ENCODE measurements around the gene TBC1D22A.

The TBC1D22A gene

GRCh38 chr22:46907241-46908215, 145.1 kb downstream of the TBC1D22A start:
- no peak for DNase-seq (ENCODE audit: low read depth in 1 of 2, low spot score in 1 of 2)
- in situ Hi-C loops (cut with HindIII; ENCODE audit: low pct_unique_long_range_greater_than_20kb, low sequenced_read_pairs): no loop called here
- TF ChIP-seq JUND (IDR thresholded peaks at IDR 0.05; ENCODE audit: low read depth): no peak

DNA sequence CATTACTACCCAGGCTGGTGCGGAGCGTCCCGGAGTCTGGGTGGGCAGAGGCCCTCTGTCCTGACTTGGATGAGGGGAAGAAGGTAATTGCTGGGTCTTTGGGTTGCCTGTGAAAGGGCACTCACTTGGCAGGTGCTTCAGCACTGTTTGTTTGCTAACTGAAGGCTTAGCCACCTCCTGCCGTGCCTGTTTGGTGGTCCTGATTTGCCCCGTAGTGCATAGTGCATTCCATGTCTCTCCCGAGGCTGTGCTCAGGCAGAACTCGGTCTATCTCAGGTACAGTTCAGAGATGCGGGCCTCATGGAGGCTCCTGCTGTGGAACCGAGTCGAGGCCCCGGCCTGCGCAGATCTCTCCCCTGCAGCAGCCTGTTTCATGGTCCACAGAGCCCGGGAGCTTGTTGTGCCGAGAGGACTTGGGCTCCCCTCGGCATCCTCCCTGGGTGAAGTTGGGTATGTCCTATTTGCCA, 146.2 kb downstream of the TBC1D22A start:
- in situ Hi-C loops (cut with HindIII; ENCODE audit: low pct_unique_long_range_greater_than_20kb, low sequenced_read_pairs): no loop called here
- no peak for DNase-seq (ENCODE audit: low read depth in 1 of 2, low spot score in 1 of 2)

DNA sequence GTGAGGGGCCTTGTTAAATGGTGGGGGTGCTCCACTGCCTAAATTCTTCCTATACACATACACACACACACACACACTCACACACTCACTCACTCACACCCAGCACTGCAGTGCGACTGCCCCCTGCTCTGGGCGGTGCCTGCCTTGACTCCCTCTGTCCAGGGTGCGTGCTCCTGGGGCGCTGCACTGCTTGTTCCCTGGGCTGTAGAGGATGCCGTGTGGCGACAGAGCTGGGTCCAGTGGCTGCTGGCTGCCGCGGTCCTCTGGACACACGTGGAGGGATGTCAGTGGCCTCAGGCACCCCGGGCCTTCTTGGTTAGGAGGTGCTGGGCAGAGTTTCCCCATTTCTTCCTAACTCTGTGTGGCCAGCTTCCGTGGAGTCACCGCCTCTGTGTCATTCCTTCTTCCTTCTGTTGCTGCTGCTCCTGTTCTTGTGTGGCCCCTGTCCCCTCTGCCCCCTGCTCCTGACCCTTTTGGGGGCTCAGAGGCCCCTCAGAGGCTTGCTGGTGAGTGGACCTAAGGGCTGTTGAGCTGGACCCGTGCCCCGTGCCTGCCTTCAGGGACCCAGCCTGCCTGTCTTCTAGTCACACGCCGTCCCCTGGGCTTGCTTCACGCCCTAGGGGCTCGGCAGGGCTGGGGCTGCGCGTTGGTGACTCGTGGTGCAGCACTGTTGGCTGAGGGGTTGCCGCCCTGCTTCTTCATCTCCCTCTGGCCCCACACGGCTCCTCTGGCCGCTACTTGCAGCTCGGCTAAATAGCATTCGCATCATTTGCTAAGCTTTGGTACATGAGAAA, 147.0 kb downstream of the TBC1D22A start:
- no peak for TF ChIP-seq JUND (IDR thresholded peaks at IDR 0.05; ENCODE audit: low read depth)
- no peak for DNase-seq (ENCODE audit: low read depth in 1 of 2, low spot score in 1 of 2)
- in situ Hi-C loops (cut with HindIII; ENCODE audit: low pct_unique_long_range_greater_than_20kb, low sequenced_read_pairs): no loop called here

More for the DNA sequence above, 146.2 kb downstream of the TBC1D22A start:
- no peak for TF ChIP-seq JUND (IDR thresholded peaks at IDR 0.05; ENCODE audit: low read depth)

DNA sequence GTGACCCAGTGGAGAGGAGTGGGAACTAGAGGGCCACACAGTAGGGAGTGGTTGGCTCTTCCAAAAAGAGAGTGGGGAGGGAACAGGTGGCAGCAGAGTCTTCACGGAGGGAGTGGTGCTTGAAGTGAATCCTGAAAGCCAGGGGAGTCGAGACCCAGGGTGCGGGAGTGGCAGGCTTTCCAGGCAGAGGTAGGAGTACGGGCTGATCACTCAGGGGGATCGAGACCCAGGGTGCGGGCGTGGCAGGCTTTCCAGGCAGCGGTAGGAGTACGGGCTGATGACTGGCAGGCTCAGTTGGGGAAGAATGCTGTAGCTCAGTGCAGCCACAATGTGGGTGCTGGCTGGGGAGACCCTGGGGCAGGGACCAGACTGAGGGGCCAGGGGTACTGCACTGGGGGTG, 148.2 kb downstream of the TBC1D22A start:
- in situ Hi-C loops (cut with HindIII; ENCODE audit: low pct_unique_long_range_greater_than_20kb, low sequenced_read_pairs): no loop called here
- DNase-seq (ENCODE audit: low read depth in 1 of 2, low spot score in 1 of 2): no peak
- no peak for TF ChIP-seq JUND (IDR thresholded peaks at IDR 0.05; ENCODE audit: low read depth)

DNA sequence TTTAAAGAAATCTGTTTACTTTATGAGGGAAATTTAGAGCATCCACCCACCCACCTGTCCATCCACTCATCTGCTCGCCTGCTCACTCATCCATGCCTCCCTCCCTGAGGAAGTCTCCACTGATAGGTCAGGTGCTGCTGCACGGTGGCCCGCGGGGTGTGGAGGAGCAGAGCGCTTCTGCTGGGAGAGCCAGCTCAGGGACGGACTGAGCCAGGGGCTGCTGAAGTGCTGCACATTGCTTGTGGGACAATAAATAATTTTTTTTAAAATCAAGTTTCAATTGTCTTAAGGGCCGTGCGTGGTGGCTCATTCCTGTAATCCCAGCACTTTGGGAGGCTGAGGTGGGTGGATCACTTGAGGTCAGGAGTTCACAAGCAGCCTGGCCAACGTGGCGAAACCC, 148.9 kb downstream of the TBC1D22A start:
- in situ Hi-C loops (cut with HindIII; ENCODE audit: low pct_unique_long_range_greater_than_20kb, low sequenced_read_pairs): no loop called here
- no peak for DNase-seq (ENCODE audit: low read depth in 1 of 2, low spot score in 1 of 2)
- no peak for TF ChIP-seq JUND (IDR thresholded peaks at IDR 0.05; ENCODE audit: low read depth)

DNA sequence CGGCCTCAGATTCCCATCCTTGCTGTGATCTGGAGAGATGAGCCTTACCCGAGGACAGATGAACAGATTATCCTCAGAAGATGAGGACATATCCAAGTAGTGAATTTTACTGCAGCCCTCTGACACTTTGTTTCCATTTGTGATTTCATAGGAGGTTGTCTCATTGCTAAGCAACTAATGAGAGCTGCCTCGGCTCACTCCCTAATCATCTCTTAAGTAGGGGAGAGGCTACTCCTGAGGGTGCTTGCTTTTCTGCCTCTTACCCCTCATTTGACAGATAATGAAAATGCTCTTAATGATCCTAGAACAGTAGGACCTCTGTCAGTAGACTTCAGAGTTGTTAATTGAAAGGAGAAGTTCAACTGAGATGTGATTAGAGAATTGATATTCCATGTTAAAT, 150.9 kb downstream of the TBC1D22A start:
- no peak for TF ChIP-seq JUND (IDR thresholded peaks at IDR 0.05; ENCODE audit: low read depth)
- in situ Hi-C loops (cut with HindIII; ENCODE audit: low pct_unique_long_range_greater_than_20kb, low sequenced_read_pairs): no loop called here
- DNase-seq (ENCODE audit: low read depth in 1 of 2, low spot score in 1 of 2): no peak

GRCh38 chr22:46914481-46914880, 152.0 kb downstream of the TBC1D22A start:
- no peak for DNase-seq (ENCODE audit: low read depth in 1 of 2, low spot score in 1 of 2)
- TF ChIP-seq JUND (IDR thresholded peaks at IDR 0.05; ENCODE audit: low read depth): no peak
- in situ Hi-C loops (cut with HindIII; ENCODE audit: low pct_unique_long_range_greater_than_20kb, low sequenced_read_pairs): no loop called here

DNA sequence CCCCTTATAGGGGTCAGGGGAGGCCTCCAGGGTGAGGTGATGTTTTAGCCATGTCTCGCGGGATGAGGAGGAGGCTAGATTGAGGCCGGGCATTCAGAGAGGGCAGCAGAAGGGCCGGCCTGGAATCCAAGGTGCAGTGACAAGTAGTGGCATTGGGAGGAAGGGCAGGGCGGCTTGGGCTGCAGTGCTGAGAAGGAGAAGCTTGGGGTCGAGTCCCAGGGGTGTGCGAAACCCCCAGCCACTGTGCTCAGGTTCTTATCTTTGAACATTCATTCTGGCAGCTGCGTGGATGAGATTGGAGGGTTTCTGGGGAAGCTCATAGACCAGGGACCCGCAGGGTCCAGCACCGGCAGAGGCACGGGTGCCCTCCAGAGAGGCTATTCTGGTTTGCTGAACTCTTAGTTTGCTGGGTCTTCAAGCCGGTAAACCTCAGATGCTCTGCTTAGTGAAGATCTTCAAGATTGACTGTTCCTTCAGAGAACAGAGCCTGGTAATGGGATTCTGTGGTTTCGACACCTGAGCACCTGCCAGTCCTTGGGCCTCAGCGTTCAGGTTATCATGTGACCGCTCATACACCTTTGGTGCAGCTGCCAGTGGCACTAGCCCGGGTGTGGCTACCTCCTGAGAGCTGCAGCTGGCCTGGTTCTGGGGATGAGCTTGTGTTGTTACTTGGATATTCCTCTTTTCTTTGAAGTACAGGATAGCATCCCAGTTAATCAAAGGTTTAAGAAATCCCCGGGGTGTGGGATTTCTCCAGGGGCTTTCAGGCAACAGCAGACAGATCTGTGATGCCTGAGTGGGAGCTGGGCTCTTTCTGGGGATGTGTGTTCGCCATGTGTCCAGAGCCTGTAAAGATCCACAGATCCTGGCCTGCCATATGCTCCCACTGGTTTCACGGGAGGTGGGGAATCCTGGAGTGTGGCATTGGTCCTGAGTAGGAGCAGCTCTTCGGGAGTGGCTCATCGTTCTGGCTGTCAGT, 152.8 kb downstream of the TBC1D22A start:
- in situ Hi-C loops (cut with HindIII; ENCODE audit: low pct_unique_long_range_greater_than_20kb, low sequenced_read_pairs): no loop called here
- no peak for TF ChIP-seq JUND (IDR thresholded peaks at IDR 0.05; ENCODE audit: low read depth)
- DNase-seq (ENCODE audit: low read depth in 1 of 2, low spot score in 1 of 2): no peak

GRCh38 chr22:46915950-46916730, 153.7 kb downstream of the TBC1D22A start:
- DNase-seq (ENCODE audit: low read depth in 1 of 2, low spot score in 1 of 2): no peak
- in situ Hi-C loops (cut with HindIII; ENCODE audit: low pct_unique_long_range_greater_than_20kb, low sequenced_read_pairs): no loop called here
- no peak for TF ChIP-seq JUND (IDR thresholded peaks at IDR 0.05; ENCODE audit: low read depth)

GRCh38 chr22:46916886-46917770, 154.7 kb downstream of the TBC1D22A start:
- in situ Hi-C loops (cut with HindIII; ENCODE audit: low pct_unique_long_range_greater_than_20kb, low sequenced_read_pairs): no loop called here
- no peak for DNase-seq (ENCODE audit: low read depth in 1 of 2, low spot score in 1 of 2)
- TF ChIP-seq JUND (IDR thresholded peaks at IDR 0.05; ENCODE audit: low read depth): no peak

Data from T47D (cell line).